K562 (cell line): Measurements from ENCODE around the gene HOXC12. TPM values are rescaled to one million over a fixed set of nuclear protein-coding genes. Genes with fewer than 3 reads are reported as not detected.

Experiments
- ATAC-seq: fragments of 200-7000 bp; cut with Tn5 transposase; 3 replicates; pipeline ENCODE4 v1.9.1; 2020; ENCODE audit warnings: moderate library complexity
- BruUV-seq: library from RNA; stranded (reverse); fragments of 400-500 nt; replicated peaks from 2 replicates; lab custom pipeline; 2021; lab: Mats Ljungman, UMichigan
- CTCF ChIA-PET: fragments of 300-600 bp; formaldehyde crosslinking; extraction: SDS; loops from one replicate; lab custom pipeline; 2021; ENCODE audit warnings: low intra/inter-chr PET ratio; lab: Yijun Ruan, JAX
- POLR2A ChIA-PET: fragments of 300-600, 350-650 bp; sonication (Branson Sonifier 250); formaldehyde crosslinking; extraction: SDS; loops from one replicate; lab custom pipeline; 2021; ENCODE audit warnings: antibody characterized with exemption, inconsistent platforms; lab: Yijun Ruan, JAX
- DNase-seq, 4 experiments: peaks; one replicate each; pipeline versions ENCODE4 v3.0.0 to v3.0.0-alpha.2; 2011 to 2018; ENCODE audit warnings: low spot score in 3 of 4, mixed read lengths in 3 of 4; ENCODE audit errors: extremely low read depth in 1 of 4
- FAIRE-seq: peaks from 2 replicates; lab custom pipeline; 2011; peaks lifted over from hg19 to GRCh38; lab: Jason Lieb, UNC
- H2AFZ ChIP-seq: 2 replicates; pipeline ENCODE4 v1.6.0; 2011; ENCODE audit warnings: low read depth, low read length, control low read depth, inconsistent platforms
- H3K27ac ChIP-seq: fragments of 200-600 bp; 3 replicates; pipeline ENCODE4 v1.8.0; 2011; ENCODE audit warnings: low read depth, mild to moderate bottlenecking, control low read depth, inconsistent platforms, low read length, moderate library complexity, mixed read lengths; ENCODE audit errors: extremely low read depth
- H3K27me3 ChIP-seq, 2 experiments: fragments of 300-600 bp in 1 of 2; 2 replicates in 1 of 2; 3 replicates in 1 of 2; pipeline versions ENCODE4 v1.6.0 to v1.8.0; 2011; ENCODE audit warnings: inconsistent platforms in 2 of 2, low read length in 2 of 2, mild to moderate bottlenecking in 1 of 2, mixed read lengths in 1 of 2, moderate library complexity in 1 of 2; ENCODE audit not compliant: control insufficient read depth in 2 of 2, insufficient read depth in 2 of 2
- H3K36me3 ChIP-seq: fragments of 300-600 bp; 3 replicates; pipeline ENCODE4 v1.8.0; 2011; ENCODE audit warnings: mild to moderate bottlenecking, low read length, inconsistent platforms; ENCODE audit not compliant: control insufficient read depth, insufficient read depth
- H3K4me1 ChIP-seq, 2 experiments: fragments of 200-600 bp in 1 of 2; replicated peaks in 1 of 2; 2 replicates in 1 of 2; 3 replicates in 1 of 2; pipeline versions ENCODE4 v1.5.1 to v1.8.0; 2011; ENCODE audit warnings: inconsistent platforms in 2 of 2, low read length in 2 of 2, mild to moderate bottlenecking in 1 of 2, mixed read lengths in 1 of 2, moderate library complexity in 1 of 2; ENCODE audit not compliant: control insufficient read depth in 2 of 2, insufficient read depth in 2 of 2
- H3K4me2 ChIP-seq: 2 replicates; pipeline ENCODE4 v1.6.1; 2011; ENCODE audit warnings: low read length, control low read depth, inconsistent platforms, mixed read lengths; ENCODE audit not compliant: insufficient read depth
- H3K4me3 ChIP-seq: fragments of 200-600 bp; sonication (generic), shearing (Covaris generic); 2 replicates; pipeline ENCODE4 v1.5.1; 2016; ENCODE audit warnings: control low read depth, inconsistent platforms
- H3K79me2 ChIP-seq: fragments of 200-600 bp; 3 replicates; pipeline ENCODE4 v1.8.0; 2011; ENCODE audit warnings: low read length, inconsistent platforms; ENCODE audit not compliant: control insufficient read depth, insufficient read depth
- H3K9ac ChIP-seq, 2 experiments: 2 replicates each; pipeline versions ENCODE4 v1.6.0 to v1.6.1; 2011; ENCODE audit warnings: low read depth in 2 of 2, low read length in 2 of 2, control low read depth in 1 of 2, inconsistent platforms in 1 of 2, mild to moderate bottlenecking in 1 of 2, mixed read lengths in 1 of 2; ENCODE audit not compliant: insufficient read depth in 1 of 2
- H3K9me1 ChIP-seq: one replicate; pipeline ENCODE4 v1.6.0; 2011; ENCODE audit warnings: inconsistent platforms, mild to moderate bottlenecking, low read length, moderate library complexity; ENCODE audit not compliant: control insufficient read depth, insufficient read depth
- H3K9me3 ChIP-seq: replicated peaks from 2 replicates; pipeline ENCODE4 v1.5.1; 2011; ENCODE audit warnings: low read depth, low read length, inconsistent platforms; ENCODE audit not compliant: control insufficient read depth, insufficient read depth
- H4K20me1 ChIP-seq: replicated peaks from 2 replicates; pipeline ENCODE4 v1.6.1; 2011; ENCODE audit warnings: low read length, inconsistent platforms, mixed read lengths; ENCODE audit not compliant: control insufficient read depth, insufficient read depth
- CSDE1 ChIP-seq, 2 experiments: fragments of 450-650 bp; IDR thresholded peaks; 2 replicates each; pipeline ENCODE4 v1.6.1; 2016; ENCODE audit warnings: mild to moderate bottlenecking in 1 of 2
- EGR1 ChIP-seq: fragments of 450-650 bp; conservative IDR thresholded peaks from 2 replicates; pipeline ENCODE4 v1.6.1; 2017; ENCODE audit warnings: mild to moderate bottlenecking
- ELF1 ChIP-seq: fragments of 200-800 bp; sonication (Bioruptor generic); IDR thresholded peaks from 2 replicates; pipeline ENCODE4 v1.6.1; 2016; ENCODE audit warnings: missing genetic modification characterization, missing compliant biosample characterization
- GABPA ChIP-seq: fragments of 200-800 bp; sonication (Bioruptor generic); conservative IDR thresholded peaks from 2 replicates; pipeline ENCODE4 v1.6.1; 2016; ENCODE audit warnings: low read depth, missing genetic modification characterization, missing compliant biosample characterization
- MAZ ChIP-seq, 2 experiments: fragments of 450-650 bp in 1 of 2; sonication (generic) in 1 of 2; formaldehyde crosslinking; IDR thresholded peaks in 1 of 2; conservative IDR thresholded peaks in 1 of 2; 2 replicates each; pipeline versions ENCODE4 v1.4.0 to v1.5.0; 2020; ENCODE audit warnings: mild to moderate bottlenecking in 1 of 2, missing genetic modification reagents in 1 of 2
- MNT ChIP-seq, 2 experiments: fragments of 450-650 bp; conservative IDR thresholded peaks; 2 replicates each; pipeline ENCODE4 v1.6.1; 2017; ENCODE audit warnings: mild to moderate bottlenecking in 2 of 2, moderate library complexity in 2 of 2
- SRSF1 ChIP-seq: fragments of 200-400 bp; formaldehyde crosslinking; IDR thresholded peaks from 2 replicates; pipeline ENCODE4 v1.6.1; 2017; ENCODE audit warnings: mild to moderate bottlenecking, low read depth, low read length, moderate library complexity
- ZBTB40 ChIP-seq, 2 experiments: fragments of 450-650 bp in 1 of 2; sonication (generic) in 1 of 2; formaldehyde crosslinking in 1 of 2; IDR thresholded peaks; 2 replicates each; pipeline versions ENCODE4 v1.7.1 to v1.9.0; 2016 to 2022; ENCODE audit warnings: inconsistent platforms in 1 of 2, mild to moderate bottlenecking in 1 of 2, missing genetic modification reagents in 1 of 2
- ZKSCAN1 ChIP-seq: fragments of 150-350 bp; IDR thresholded peaks from 2 replicates; pipeline ENCODE4 v1.6.1; 2016; ENCODE audit warnings: low read depth, low read length
- WGBS: fragments of 100-300 bp; shearing (Covaris generic); methylation state at CpG from one replicate; pipeline ENCODE4 v1.1.6; 2016; ENCODE audit warnings: low coverage, mixed read lengths; ENCODE audit not compliant: insufficient coverage; ENCODE audit errors: missing lambda C conversion rate; 5-methylcytosine and 5-hydroxymethylcytosine counted together
- in situ Hi-C: fragments of 300-500 bp; cut with MboI; formaldehyde crosslinking; loops from 4 replicates; pipeline ENCODE4 v1.15.0; 2018; ENCODE audit warnings: inconsistent platforms, mixed read lengths
- intact Hi-C: fragments of 100-400 bp; cut with micrococcal nuclease; formaldehyde crosslinking; loops from 2 replicates; pipeline ENCODE4 v1.14.2; 2022
- polyA plus RNA-seq, 8 experiments: library from polyadenylated mRNA; depleted of rRNA in 4 of 8; stranded (reverse) in 5 of 8; unstranded in 3 of 8; fragments of >200 nt; fragmentation: Nextera tagmentation in 2 of 8; fragmentation: Illumina TruSeq in 1 of 8; extraction: Ambion mirVana in 2 of 8; extraction: Trizol in 1 of 8; gene quantifications; 2 replicates each; pipeline versions ENCODE4 v1.2.1 to v1.2.3, GENCODE V29; 2011 to 2014; ENCODE audit warnings: inconsistent platforms in 1 of 8, missing spikeins in 1 of 8
- total RNA-seq, 7 experiments: library from RNA; depleted of rRNA in 6 of 7; stranded (reverse); fragments of >200 nt in 6 of 7; fragmentation: Illumina TruSeq in 2 of 7; extraction: Trizol in 2 of 7; gene quantifications; 2 replicates each; pipeline versions ENCODE4 v1.2.1 to v1.2.3, GENCODE V29; 2011 to 2021; ENCODE audit warnings: low replicate concordance in 1 of 7

HOXC12 gene
- total and polyA plus RNA-seq, 9 of the 15 experiments (the other 6 are each of a cell fraction or from before 2014, with no cell fraction given): 0.04 to 0.36 (median 0.11) TPM; not detected in 1

DNA sequence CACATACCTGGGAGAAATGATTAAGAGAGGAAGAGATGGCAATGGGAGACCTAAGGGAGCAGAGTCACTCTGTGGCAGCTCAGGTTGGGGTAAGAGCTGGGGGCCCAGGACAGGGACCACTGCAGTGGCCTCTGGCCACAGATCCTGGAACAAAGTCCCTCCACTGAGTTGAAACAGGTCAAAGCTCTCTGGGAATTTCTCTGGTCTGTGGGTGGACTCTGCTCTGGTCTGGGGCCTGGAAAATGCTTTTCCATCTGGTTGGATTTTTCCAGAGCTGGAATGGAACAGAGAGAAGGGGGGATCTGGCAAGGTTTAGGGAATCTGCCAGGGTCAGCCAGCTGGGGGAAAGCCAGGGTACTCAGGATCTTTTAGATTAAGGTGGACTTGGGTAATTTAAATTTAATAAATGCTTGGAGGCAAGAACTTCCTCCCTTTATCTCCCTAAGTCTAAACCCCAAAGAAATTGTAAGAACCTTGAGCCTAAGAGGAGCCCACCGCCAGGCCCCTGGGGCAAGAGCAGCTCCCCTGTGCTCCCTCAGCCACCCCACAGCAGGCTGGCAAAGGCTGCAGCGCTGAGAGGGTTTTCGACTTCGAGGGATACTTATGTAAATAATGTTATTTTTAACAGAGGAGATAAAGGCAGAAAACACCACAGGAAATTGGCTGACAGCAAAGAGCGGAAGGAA is 34.0 kb downstream of the HOXC12 start:
- no peaks in the 10 kb centered on the region for H3K9me3 ChIP-seq
- ATAC-seq (peak; percentile 4), FAIRE-seq (no peak), DNase-seq (no peak)
- in situ Hi-C loops: loop anchor here (5.0 to 10.0 kb wide), 2 partner anchors 214 to 376 kb away; partner anchors contain the start of gene GPR84
- no peak overlapping the region for H3K4me3 ChIP-seq
- H3K4me1 ChIP-seq: peaks cover 35 to 49% of the 10 kb centered on the region in 2 experiments
- H4K20me1 ChIP-seq: no peaks in the 10 kb centered on the region
- H3K36me3 ChIP-seq: no peaks in the 10 kb centered on the region
- H2AFZ ChIP-seq: peak overlapping the region; percentile 71
- CTCF ChIA-PET: interaction anchor here (0.8 to 1.2 kb wide), 3 partner anchors 17 to 226 kb away, joined by 3 to 4 read pairs (median 3); no protein-coding TSS in a partner anchor
- no peaks in the 10 kb centered on the region for H3K79me2 ChIP-seq
- intact Hi-C loops: loop anchor here (10.0 kb wide), 1 partner anchor 376 kb away; the partner anchor contains the start of gene GPR84
- POLR2A ChIA-PET: interaction anchor here (0.6 to 3.2 kb wide), 9 partner anchors 11 to 232 kb away, joined by 3 to 43 read pairs (median 3); partner anchors contain the start of genes HOXC9 and SMUG1
- H3K9ac ChIP-seq: peak overlapping the region in 1 of 2 experiments; percentile 45; a peak in 1 of 4 replicates
- H3K4me2 ChIP-seq: peak overlapping the region; percentile 59
- 22% methylated on average over 5 of the region's 5 CpGs for WGBS
- no TSS peak for BruUV-seq
- no peak overlapping the region for H3K27ac ChIP-seq
- peaks cover 0 to 10% of the 10 kb centered on the region in 2 experiments; a peak in 2 of 5 replicates for H3K27me3 ChIP-seq
- no peaks in the 10 kb centered on the region for H3K9me1 ChIP-seq
- TF ChIP-seq MAZ (CRISPR knock-in tag; conservative IDR thresholded peaks at IDR 0.05 in 1 of 2, IDR thresholded peaks at IDR 0.05 in 1 of 2) (no peak), ZKSCAN1 (no peak), ELF1 (tag) (0 out of 2 replicates have a peak, but pooled peaks have one; percentile 12), MNT (conservative IDR thresholded peaks at IDR 0.05) (no peak), CSDE1 (IDR thresholded peaks at IDR 0.05) (no peak), GABPA (peak; percentile 73; the same call in 1 of the 2 replicates), SRSF1 (no peak), ZBTB40 (IDR thresholded peaks at IDR 0.05) (0 out of 2 replicates have a peak, but pooled peaks have one; percentile 67), ZBTB40 (CRISPR knock-in tag; IDR thresholded peaks at IDR 0.05) (no peak), EGR1 (no peak)
